Stimulated activated CD4-positive, alpha-beta T cell treated with anti-CD3 and anti-CD28 coated beads, TNF-alpha, amount 100 ng/mL, for 24 hours (primary cell): ENCODE measurements around the gene CCNE1.

Source experiments
- DNase-seq, 3 experiments: peaks; one replicate each; pipeline ENCODE4 v3.0.0-alpha.2; 2020; ENCODE audit warnings: low read depth in 3 of 3

Gene CCNE1

DNA sequence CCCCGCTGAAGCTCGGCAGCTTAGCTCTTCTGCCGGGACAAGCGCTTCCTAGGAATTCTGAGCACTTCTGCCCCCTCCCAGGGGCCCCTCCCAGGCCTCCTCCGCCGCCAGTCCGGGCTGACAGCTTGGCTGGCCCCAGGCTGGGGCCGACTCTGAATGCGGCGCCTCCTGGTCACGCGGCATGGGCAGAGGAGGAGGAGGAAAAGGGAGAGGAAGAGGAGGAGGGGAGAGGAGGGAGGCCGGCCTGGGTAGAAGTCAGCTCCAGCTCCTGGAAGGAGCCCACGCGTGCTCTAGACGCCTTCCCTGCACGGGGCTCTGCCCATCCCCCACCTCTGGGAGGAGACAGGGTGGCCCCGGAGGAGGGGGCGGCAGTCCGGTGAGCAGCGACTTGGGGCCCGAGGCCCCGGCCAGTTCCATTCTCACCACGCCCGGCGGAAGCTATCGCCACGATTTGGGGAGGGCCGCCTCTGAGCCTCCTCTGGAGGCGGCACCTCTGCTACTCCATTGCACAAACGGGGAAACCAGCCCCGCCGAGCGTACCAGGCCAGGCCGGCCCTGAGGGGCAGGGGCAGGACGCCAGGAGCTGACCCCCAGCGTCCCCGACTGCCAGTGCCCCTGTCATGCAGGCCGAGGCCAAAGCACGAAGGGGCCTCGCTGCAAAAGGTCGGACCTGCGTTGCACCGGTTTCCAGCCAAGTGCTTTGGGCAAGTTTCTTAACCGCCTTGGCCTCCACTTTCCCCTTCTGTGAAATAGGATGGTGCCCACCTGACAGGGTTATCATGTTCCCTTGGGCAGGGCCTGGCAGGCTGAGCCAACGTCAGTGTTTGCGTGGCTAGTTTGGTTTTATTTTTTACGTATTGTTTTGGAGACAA is 31.6 kb downstream of the CCNE1 start:
- no peak for DNase-seq

DNA sequence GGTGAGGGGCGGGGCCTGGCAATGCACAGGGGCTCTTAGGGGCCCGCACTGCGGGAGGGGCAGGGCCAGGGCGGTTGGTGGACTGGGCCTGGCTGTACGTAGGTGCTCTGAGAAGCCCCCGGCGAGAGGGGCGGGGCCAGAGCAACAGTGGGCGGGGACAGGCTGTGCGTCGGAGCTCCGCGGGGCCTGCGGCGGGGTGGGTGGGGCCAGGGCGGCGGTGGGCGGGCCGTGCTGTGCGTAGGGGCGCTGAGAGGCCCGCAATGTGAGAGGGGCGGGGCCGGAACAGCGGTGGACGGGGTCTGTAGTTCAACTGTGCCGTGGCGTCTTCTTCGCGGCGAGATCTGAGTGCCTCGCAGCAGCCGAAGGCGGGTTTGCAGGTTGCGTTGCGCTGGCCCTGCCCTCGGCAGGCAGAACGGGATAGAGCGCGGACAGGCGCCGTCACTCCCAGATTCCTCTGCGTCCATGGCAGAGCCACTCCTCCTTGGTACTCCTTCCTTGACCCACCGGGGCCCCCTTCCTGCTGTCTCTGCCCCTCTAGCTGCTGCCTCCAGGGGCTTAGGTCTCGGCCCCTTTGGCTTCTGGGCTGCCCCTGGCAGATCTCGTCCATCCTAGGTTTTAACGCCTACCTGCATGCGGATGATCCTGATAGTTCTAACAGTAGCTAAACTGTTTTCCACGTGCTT is 33.2 kb downstream of the CCNE1 start:
- DNase-seq, result peak; percentile 86 to 96 (median 91)

DNA sequence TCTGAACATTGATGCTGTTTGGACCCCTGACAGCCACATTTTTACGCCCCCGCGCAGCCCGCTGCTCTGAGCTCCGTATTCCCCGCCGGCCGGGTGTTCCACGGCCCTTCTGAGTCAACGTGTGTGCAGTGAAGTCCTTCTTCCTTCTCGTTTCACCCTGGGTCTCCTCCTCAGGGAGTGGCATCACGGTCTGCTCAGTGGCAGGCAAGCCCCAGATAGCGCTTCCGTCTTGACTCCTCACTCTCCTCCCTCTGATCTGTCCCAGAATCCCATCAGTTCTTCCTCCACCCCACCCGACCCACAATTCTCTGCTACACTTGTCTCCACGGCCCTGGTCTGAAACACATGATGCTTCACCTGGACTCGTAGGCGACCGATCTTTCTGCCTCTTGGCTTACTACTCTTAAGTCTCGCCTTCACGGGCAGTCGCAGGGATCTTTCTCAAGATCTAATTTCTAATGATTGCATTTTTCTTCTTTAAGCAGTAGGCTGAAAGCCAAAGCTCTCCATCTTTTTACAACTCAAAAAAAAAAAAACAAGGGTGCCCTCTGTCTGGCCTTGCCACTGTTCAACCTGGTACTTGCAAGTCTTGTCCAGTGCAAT is 33.9 kb downstream of the CCNE1 start:
- DNase-seq, result peak in 1 of 3 experiments; percentile 35

DNA sequence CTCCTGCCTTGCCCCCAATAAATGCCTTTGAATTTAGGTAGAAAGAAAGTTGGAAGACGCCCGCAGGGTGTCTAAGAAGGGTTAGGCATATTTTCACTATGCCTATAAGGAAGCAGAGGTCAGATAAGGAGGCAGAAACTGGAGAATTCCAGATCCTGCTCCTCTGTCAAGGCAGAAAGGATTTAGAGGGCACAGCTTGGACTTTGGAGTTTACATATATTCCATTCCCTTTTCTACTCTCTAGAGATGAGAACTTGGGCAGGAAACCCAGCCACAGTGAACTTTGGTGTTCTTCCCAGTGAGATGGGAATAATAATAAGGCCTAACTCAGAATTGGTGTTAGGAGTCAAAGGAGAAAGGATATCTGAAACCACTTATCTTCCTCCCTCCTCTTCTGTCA is 37.4 kb downstream of the CCNE1 start:
- no peak for DNase-seq

DNA sequence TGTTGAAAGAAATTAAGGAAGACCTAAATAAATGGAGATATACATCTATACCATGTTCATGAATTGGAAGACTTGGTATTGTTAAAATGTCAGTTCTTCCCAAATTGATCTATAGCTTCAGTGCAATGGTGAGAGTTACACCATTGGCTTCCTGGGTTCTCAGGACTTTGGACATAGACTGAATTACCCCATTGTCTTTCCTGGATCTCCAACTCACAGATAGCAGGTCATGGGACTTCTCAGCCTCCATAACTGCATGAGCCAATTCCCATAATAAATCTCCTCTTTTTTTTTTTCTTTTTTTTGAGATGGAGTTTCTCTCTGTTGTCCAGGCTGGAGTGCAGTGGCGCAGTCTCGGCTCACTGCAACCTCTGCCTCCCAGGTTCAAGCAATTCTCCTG is 38.7 kb downstream of the CCNE1 start:
- no peak for DNase-seq

DNA sequence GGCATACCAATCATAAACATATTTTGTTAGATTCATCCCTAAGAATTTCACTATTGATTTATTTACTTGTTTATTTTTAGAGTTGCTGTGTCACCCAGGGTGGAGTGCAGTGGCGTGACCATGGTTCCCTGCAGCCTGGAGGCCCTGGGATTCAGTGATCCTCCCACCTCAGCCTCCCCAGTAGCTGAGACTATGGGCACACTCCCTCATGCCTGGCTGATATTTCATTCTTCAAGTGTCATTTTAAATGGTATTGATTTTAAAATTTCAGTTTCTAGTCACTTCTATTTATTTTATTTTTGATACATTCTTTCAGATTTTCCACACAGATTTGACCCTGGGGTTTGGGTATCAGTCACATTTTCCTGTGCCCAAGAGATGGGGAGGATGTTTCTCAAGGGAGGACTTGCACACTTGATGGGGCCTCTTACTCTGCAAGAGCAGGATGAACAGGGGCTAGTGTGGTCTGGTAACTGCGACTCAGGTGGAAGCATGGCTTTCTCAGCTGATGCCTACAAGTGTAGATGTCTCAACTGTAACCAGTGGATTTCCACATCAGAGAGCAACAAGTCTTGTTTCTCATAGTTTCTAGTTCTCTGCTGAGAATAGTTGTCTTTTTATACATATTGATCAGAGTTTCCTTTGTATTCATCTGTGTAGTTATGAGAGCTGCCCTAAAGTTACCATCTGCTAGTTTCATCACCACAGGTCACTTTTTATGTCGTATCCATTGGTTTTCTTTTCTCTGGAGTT is 40.2 kb downstream of the CCNE1 start:
- no peak for DNase-seq

DNA sequence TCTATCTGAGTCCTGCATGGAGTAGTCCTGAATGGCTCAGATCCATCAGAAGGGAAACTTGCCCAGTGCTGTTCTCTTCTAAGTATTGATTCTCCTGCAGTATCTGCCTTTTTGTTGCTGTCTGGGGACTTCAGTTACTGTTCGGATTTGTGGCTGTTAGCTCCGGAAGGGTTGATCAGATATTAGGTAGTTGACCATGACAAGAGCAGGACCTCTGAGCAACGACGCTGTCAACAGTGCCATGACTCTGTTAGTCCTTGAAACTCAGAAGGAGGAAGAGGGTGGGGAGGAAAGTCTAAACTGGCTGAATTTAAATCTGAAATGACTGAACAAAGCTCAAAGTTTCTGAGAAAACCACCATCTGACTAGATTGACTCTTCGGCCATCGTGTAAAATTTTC is 42.2 kb downstream of the CCNE1 start:
- no peak for DNase-seq

DNA sequence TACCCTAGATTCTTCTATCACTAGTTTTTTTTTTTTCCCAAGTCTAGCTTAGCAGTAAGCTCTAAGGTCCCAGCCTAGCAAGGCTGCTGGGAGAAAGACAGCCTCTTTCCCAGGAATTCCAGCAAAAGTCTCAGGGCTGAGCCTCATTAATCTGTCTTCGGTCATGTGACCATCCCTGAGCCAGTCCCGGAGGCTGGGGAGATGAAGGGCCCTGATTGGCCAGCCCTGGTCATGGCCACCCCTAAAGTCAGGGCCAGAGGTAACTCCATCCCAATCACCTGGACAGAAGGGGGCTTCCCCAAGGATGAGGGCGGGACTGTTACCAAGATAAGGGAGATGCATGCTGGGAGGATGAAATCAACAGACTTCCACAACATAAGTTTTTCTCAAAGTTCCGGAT is 43.3 kb downstream of the CCNE1 start:
- DNase-seq, result no peak

DNA sequence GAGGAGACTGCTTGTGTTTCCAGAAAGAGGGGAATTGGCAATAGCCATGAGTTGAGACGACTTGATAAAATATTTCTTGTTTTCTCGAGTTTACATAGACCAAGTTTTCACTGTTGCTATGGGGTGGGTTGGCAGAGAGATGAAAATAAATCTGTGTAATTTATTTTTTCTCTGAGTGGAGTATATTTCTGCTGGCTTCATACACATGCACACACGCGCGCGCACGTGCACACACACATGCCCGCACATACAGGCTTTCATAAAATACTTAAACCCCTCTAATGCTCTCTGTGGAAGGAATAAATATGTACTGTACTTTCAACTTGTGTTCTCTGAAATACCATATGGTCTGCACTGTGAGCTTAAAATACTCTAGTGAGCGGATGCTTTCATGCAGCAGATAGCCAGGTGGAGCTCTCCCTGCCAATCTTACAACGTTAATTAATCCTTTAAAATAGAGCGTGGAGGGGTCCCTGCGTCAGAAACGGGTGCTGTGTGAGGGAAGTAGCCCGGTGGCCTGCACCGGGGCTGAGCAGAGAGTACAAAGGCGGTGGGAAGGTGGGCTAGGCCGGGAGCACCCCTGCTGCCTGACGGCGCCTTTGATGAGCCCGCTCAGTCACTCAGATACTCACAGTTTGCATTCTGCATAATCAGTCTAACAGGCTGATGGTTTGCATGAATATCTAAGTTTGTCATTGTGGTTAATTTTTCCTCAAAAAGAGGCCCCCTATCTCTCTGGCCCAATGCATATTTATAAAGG is 44.1 kb downstream of the CCNE1 start:
- DNase-seq, result no peak

DNA sequence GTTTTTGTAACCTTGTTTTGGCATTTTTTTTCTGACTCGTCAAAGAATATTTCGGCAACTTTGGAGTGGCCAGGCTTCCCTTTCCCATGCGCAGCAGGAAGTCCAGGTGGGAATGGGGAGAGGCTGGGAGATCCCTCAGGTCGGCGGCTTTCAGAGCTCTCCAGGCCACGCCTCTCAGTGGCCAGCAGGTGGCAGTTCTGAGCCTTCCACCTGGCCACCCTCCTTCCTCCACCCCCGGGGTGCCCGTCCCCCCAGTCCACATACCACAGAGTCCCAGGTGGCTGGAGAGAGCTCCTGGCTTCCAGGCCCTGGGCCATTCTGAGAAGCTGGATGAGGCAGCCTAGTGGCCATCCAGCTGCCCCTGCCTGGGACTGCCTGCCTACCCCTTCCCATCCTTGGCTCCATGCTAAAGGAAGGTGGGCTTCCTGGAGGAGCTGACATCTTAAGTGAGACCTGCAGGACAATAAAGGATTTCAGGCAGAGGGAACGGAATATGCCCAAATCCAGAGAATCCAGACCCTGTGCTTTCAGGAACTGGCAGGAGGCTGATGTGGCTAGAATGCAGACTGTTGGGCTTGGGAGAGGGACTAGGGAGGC is 46.3 kb downstream of the CCNE1 start:
- no peak for DNase-seq

DNA sequence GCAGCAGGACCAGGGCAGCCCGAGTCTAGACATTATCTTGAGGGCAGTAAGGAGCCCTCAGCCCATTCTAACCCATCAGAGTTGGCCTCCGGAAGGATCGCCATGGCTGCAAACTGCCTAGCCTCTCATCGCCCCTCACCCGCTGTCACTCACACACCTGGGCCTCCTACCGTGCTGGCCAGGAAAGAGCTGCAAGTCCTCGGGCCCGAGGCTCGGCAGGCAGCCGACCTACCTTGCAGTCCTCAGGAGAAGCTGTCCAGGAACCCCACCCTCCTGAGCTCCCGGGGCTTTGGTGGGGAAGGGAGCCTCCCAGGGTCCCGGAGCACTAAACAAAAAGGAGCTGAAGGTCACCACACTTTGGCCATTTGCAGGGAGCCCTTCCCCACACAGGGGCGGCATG is 46.8 kb downstream of the CCNE1 start:
- DNase-seq, result no peak

DNA sequence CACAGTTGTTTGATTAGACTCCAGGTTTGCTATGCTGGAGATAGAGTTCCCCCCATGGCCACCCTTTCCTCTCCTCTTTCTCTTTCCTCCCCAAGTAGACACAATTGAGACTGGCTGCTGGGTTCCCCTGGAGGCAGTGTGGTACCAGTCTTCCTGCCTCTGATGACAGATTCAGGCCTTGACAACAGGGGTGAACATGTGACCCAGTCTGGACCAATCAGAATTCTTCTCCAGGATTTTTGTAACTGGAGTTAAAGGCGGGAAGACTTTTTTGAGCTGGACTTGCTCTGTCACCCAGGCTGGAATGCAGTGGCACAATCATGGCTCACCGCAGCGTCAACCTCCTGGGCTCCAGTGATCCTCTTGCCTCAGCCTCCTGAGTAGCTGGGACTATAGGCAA is 48.7 kb downstream of the CCNE1 start:
- DNase-seq, result no peak

DNA sequence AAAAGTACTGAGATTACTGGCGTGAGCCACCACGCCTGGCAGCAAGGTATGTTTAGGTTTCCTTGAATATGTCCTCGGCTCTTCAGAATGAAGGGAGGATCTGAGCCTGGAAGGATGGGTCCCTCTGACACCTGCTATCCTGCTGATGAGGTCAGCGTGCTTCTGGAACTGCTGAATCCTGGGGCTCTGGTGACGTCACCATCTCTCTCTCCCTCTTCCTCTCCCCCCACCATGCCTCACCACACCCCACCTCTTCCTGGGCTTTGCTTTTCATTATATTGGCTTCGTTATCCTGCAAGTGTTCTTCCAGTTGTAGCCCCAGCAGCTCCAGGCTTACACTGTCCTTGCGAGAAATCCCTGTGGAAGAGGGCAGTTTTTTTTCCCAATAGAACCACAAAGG is 49.8 kb downstream of the CCNE1 start:
- no peak for DNase-seq

DNA sequence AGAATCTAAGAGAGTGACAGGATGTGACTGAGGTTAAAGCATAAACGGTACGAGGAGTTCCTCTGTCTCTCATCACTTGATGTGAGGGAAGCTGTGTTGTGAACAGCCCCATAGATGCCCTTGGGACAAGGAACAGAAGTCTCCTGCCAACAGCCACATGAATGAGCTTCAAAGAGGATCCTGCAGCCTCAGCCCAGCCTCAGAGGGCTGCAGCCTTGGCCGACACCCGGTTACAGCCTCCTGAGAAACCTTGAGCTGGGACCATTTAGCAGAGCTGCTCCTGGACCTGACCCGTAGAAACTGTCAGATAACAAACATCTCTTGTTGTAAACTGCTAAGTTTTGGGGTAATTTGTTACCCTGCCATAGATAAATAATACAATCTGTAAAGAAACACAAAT is 54.2 kb downstream of the CCNE1 start:
- no peak for DNase-seq

DNA sequence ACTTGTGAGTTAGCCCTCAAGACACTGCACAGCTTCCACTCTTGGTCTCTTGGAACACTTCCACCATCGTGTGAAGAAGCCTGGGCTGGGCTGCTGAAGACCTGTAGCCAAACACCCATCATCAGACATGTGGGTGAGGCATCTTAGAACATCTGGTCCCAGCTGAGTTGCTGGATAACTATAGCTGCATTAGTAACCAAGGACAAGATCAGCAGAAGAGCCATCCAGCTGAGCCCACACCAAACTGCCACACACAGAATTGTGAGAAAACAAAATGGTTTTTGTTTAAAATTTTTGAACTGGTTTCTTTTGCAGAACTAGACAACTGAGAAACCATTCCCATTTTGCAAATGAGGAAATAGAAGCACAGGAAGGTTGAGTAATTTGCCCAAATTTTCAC is 56.2 kb downstream of the CCNE1 start:
- no peak for DNase-seq

DNA sequence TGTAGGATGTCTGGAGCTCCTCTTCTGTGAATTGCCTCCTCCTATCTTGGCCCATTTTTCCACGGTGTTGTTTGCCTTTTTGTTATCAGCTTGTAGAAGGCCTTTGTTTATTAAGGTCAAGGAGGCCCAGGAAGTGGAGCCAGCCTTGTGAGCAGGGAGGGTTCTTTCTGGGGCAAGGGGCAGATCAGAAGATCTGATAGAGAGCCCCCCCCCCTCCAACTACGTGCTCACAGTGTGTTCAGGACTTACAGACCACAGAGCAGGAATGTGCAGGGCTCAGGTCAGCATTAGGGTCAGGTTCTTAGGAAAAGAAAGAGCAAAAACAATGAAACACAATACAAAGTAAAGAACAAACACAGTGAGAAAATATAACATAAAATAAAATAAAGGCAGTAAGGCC is 59.4 kb downstream of the CCNE1 start:
- DNase-seq, result no peak

DNA sequence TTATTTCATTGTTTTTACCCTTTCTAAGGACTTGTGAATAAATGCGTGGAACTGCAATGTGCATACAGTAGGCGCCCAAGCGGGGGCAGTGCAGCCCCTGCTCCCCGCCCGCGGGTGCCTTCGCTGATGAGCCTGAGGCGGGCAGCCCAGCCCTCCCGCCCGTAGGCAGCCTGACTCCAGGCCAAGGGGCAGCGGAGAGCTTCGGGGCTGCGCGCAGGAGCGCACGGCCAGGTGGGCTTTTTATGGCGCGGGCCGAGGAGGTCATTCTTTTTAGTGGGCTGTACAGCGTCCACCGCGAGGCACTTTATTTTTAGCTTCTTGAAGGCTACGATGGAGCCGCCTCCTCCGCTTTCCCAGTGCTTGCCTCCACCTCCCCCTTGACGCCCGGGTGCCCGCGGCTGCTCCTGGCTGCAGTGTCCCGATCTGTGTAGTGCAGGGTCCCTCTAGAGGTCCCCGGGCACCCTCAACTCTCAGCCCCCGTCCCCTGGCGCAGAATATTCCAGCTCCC is 60.5 kb downstream of the CCNE1 start:
- DNase-seq, result no peak

DNA sequence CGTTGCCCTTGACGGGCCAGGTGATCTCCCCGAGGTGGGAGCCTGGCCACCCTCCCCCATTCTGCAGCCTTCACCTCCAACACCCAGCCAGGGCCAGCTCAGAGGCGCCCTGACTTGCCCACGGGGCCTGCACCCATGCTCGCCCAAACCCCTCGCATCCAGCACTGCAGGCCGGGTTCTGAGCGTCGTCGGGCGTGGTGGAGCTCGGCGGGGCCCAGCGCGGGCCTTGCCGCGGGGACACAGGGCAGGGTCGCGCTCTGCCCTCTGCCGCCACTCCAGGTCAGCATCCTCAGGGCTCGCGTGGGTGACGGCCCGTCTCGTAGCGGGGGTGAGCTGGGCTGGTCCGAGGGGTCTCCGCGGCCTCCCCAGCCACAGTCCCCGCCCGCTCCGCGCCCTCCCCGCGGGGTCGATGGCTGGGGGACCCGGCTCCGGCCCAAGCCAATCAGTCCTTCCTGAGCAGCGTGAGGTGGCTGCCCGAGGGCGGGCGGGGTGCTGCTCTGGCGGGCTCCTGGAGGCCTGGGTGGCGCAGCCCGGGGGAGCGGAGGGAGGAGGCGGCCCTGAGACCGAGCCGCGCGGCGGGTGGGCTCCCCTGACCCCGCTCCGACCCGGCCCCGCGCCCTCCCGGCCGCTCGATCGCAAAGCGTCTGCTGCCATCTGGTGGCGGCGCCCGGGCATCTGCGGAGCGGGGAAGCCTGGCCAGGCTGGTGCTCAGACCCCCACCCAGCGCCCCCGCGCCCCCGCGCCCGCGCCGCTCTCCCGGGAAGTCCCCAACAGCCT is 61.4 kb downstream of the CCNE1 start:
- peak; percentile 27 to 68 (median 37) for DNase-seq
